WI38 (cell line): ENCODE data around the gene COX6B1.

Experiments used
- H3K4me3 ChIP-seq: 2 replicates; pipeline ENCODE4 v1.5.1; 2011; ENCODE audit warnings: low read depth, mild to moderate bottlenecking, control low read depth, low read length
- TF ChIP-seq, protein P1 (sequence below): IDR thresholded peaks from 2 replicates; pipeline ENCODE4 v1.5.1; 2012; ENCODE audit warnings: low read depth, mild to moderate bottlenecking, control low read depth, low read length

The COX6B1 gene

GRCh38 chr19:35637165-35637564 is 11.0 kb upstream of the COX6B1 start:
- H3K4me3 ChIP-seq: no peak overlapping the region

DNA sequence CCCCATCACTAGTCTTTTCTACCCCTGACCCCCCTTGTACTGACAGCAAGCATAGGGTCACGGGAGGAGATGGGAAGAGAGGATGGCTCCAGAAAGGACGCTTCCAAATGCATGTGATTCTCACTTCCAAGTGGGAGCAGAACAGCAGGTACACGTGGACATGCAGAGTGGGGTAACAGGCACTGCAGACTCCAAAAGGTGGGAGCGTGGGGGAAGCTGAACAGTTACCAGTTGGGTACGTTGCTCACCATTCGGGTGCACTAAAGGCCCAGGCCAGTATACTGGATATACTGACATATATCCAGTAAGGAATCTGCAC is 8.8 kb upstream of the COX6B1 start:
- H3K4me3 ChIP-seq: no peak overlapping the region
- TF ChIP-seq, protein P1, sequence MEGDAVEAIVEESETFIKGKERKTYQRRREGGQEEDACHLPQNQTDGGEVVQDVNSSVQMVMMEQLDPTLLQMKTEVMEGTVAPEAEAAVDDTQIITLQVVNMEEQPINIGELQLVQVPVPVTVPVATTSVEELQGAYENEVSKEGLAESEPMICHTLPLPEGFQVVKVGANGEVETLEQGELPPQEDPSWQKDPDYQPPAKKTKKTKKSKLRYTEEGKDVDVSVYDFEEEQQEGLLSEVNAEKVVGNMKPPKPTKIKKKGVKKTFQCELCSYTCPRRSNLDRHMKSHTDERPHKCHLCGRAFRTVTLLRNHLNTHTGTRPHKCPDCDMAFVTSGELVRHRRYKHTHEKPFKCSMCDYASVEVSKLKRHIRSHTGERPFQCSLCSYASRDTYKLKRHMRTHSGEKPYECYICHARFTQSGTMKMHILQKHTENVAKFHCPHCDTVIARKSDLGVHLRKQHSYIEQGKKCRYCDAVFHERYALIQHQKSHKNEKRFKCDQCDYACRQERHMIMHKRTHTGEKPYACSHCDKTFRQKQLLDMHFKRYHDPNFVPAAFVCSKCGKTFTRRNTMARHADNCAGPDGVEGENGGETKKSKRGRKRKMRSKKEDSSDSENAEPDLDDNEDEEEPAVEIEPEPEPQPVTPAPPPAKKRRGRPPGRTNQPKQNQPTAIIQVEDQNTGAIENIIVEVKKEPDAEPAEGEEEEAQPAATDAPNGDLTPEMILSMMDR: no peak

More at GRCh38 chr19:35637165-35637564, 11.0 kb upstream of the COX6B1 start:
- TF ChIP-seq, protein P1: no peak

- TF ChIP-seq, protein P1: no peak
- no peak overlapping the region for H3K4me3 ChIP-seq
These were observed 8.3 kb upstream of the COX6B1 start for GRCh38 chr19:35639863-35640262.

DNA sequence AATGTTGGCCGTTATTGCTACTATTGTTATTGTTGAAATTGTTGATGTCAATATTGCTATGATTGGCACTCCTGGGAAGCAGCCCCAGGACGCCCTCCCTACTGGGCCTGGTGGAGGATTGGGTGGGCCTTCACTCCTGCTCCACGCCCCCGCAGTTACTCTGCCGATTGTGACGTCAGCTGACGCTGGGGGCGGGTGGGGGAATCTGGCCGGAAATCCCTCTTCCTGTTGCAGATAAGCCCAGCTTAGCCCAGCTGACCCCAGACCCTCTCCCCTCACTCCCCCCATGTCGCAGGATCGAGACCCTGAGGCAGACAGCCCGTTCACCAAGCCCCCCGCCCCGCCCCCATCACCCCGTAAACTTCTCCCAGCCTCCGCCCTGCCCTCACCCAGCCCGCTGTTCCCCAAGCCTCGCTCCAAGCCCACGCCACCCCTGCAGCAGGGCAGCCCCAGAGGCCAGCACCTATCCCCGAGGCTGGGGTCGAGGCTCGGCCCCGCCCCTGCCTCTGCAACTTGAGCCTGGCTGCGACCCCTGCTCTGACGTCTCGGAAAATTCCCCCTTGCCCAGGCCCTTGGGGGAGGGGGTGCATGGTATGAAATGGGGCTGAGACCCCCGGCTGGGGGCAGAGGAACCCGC is 6.5 kb upstream of the COX6B1 start, which contains the start of gene ETV2:
Gene ETV2 (plus strand): TSS at position 231 of the 637 bp plus-strand sequence. CDS start 716 bp downstream, outside the sequence.
- TF ChIP-seq, protein P1: no peak
- 0 out of 2 replicates have a peak within 1 kb of the TSS, but pooled peaks have one; percentile 6 for H3K4me3 ChIP-seq

- no peak overlapping the region for H3K4me3 ChIP-seq
- TF ChIP-seq, protein P1: no peak
These were observed 5.8 kb upstream of the COX6B1 start for GRCh38 chr19:35642312-35642711.

GRCh38 chr19:35642798-35643254 is 5.3 kb upstream of the COX6B1 start:
- H3K4me3 ChIP-seq: peak overlapping the region; percentile 59

More at GRCh38 chr19:35642798-35643254, 5.3 kb upstream of the COX6B1 start:
- TF ChIP-seq, protein P1: no peak
